ENCODE results near the gene FARP1. TPM values are rescaled to one million over a fixed set of nuclear protein-coding genes. Genes with fewer than 3 reads are reported as not detected.

The FARP1 gene
- total RNA-seq, 4 donors from 2014 or later: 11.0 to 27.2 (median 13.6) TPM

GRCh38 chr13:98385606-98386005 lies 242.7 kb downstream of the FARP1 start:
- Histone ChIP-seq H3K27me3 (no peaks in the 10 kb centered on the region), H3K36me3 (peaks cover 14% of the 10 kb centered on the region), H3K9me3 (no peaks in the 10 kb centered on the region), H3K4me1 (peaks cover 2% of the 10 kb centered on the region), H3K4me3 (no peak overlapping the region), H3K27ac (no peak overlapping the region)
- TF ChIP-seq EP300 (IDR thresholded peaks at IDR 0.05): no peak
- TF ChIP-seq POLR2A (IDR thresholded peaks at IDR 0.05): no peak
- TF ChIP-seq POLR2AphosphoS5 (IDR thresholded peaks at IDR 0.05): no peak
- no peak for TF ChIP-seq CTCF (IDR thresholded peaks at IDR 0.05)
- no peak for DNase-seq (ENCODE audit: low spot score in 2 of 2)
- 84% methylated on average over 10 of the region's 10 CpGs for WGBS

DNA sequence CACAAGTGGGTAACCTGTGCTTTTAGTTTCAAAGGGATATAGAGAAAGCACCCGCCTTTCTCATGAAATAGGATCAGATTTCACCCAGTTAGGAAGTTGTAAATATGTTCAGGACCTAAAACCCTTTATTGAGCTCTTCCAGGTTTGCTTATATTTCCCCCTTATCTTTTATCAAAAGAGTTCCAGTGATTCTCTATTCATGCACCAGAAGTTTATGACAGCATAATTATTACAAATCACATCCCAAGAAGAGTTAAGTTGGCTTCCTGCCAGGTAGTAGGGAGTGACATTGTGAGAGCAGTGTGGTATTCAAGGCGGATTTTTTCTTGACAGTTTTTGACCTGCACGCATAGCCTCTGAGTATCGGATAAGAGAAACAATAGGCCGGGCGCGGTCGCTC lies 243.7 kb downstream of the FARP1 start:
- Histone ChIP-seq H3K27ac (no peak overlapping the region), H3K36me3 (peaks cover 14% of the 10 kb centered on the region), H3K4me1 (peaks cover 2% of the 10 kb centered on the region), H3K27me3 (no peaks in the 10 kb centered on the region), H3K4me3 (no peak overlapping the region), H3K9me3 (no peaks in the 10 kb centered on the region)
- DNase-seq (ENCODE audit: low spot score in 2 of 2): no peak
- WGBS: 82% methylated on average over 8 of the region's 8 CpGs
- TF ChIP-seq EP300 (IDR thresholded peaks at IDR 0.05) (no peak), CTCF (IDR thresholded peaks at IDR 0.05) (no peak), POLR2A (IDR thresholded peaks at IDR 0.05) (no peak), POLR2AphosphoS5 (IDR thresholded peaks at IDR 0.05) (no peak)

- Histone ChIP-seq H3K27ac (no peak overlapping the region), H3K4me3 (no peak overlapping the region), H3K4me1 (peaks cover 2% of the 10 kb centered on the region), H3K9me3 (no peaks in the 10 kb centered on the region), H3K27me3 (no peaks in the 10 kb centered on the region), H3K36me3 (peaks cover 14% of the 10 kb centered on the region)
- no peak for TF ChIP-seq CTCF (IDR thresholded peaks at IDR 0.05)
- no peak for TF ChIP-seq POLR2AphosphoS5 (IDR thresholded peaks at IDR 0.05)
- no peak for TF ChIP-seq POLR2A (IDR thresholded peaks at IDR 0.05)
- DNase-seq (ENCODE audit: low spot score in 2 of 2): no peak
- WGBS: 46% methylated on average over 9 of the region's 9 CpGs
Observed at GRCh38 chr13:98389319-98389718, 246.4 kb downstream of the FARP1 start.

- TF ChIP-seq EP300 (IDR thresholded peaks at IDR 0.05) (no peak), POLR2A (IDR thresholded peaks at IDR 0.05) (no peak), POLR2AphosphoS5 (IDR thresholded peaks at IDR 0.05) (no peak), CTCF (IDR thresholded peaks at IDR 0.05) (no peak)
- DNase-seq (ENCODE audit: low spot score in 2 of 2): no peak
- H3K27ac ChIP-seq: no peak overlapping the region
- H3K4me1 ChIP-seq: peaks cover 7% of the 10 kb centered on the region
- peaks cover 13% of the 10 kb centered on the region for H3K36me3 ChIP-seq
- no peaks in the 10 kb centered on the region for H3K9me3 ChIP-seq
- no peak overlapping the region for H3K4me3 ChIP-seq
- H3K27me3 ChIP-seq: no peaks in the 10 kb centered on the region
- WGBS: 82% methylated on average over 11 of the region's 11 CpGs
Observed at GRCh38 chr13:98390086-98390715, 247.3 kb downstream of the FARP1 start.

DNA sequence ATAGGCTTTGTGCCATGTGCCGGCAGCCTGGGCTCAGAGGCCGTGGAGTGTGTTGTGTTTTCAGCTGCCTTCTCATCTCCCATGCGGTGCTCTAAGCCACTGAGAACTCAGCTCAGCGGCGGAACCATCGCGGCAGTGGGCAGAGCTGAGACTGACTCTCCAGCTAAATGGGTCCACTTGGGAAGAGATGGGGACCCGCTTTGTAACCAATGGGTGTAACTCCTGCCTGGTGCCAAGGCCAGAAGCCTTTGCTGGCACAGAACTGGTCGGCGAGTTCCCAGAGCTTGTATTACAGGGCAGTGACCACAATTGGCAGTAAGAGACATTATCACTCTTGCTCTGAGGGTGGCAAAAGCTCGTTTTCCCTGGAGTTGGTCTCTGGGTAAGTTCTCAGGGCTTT lies 251.0 kb downstream of the FARP1 start:
- H3K9me3 ChIP-seq: no peaks in the 10 kb centered on the region
- H3K4me1 ChIP-seq: peaks cover 9% of the 10 kb centered on the region
- DNase-seq (ENCODE audit: low spot score in 2 of 2): no peak
- H3K4me3 ChIP-seq: no peak overlapping the region
- no peaks in the 10 kb centered on the region for H3K27me3 ChIP-seq
- WGBS: 68% methylated on average over 11 of the region's 11 CpGs
- TF ChIP-seq POLR2A (IDR thresholded peaks at IDR 0.05): no peak
- TF ChIP-seq EP300 (IDR thresholded peaks at IDR 0.05): no peak
- TF ChIP-seq CTCF (IDR thresholded peaks at IDR 0.05): no peak
- TF ChIP-seq POLR2AphosphoS5 (IDR thresholded peaks at IDR 0.05): no peak
- no peak overlapping the region for H3K27ac ChIP-seq
- H3K36me3 ChIP-seq: peaks cover 14% of the 10 kb centered on the region

Data from suprapubic skin (tissue), 4 donors.